GM23338 (cell line): ENCODE results near the gene UBE2V1. TPM values are rescaled to one million over a fixed set of nuclear protein-coding genes. Genes with fewer than 3 reads are reported as not detected.

Experiments used
- ATAC-seq: fragments of 200-7000 bp; cut with Tn5 transposase; 3 replicates; pipeline ENCODE4 v1.9.1; 2020
- DNase-seq: peaks from one replicate; pipeline ENCODE4 v3.0.0-alpha.2; 2015; ENCODE audit warnings: low spot score
- H2AFZ ChIP-seq: fragments of 200-600 bp; sonication (generic); 2 replicates; pipeline ENCODE4 v1.8.0; 2016; ENCODE audit warnings: antibody characterized with exemption, mild to moderate bottlenecking, moderate library complexity
- H3F3A ChIP-seq: fragments of 200-600 bp; sonication (generic); replicated peaks from 2 replicates; pipeline ENCODE4 v1.8.0; 2017; ENCODE audit warnings: antibody characterized with exemption, mixed run types, low read depth
- H3K27ac ChIP-seq: fragments of 200-600 bp; sonication (generic); 2 replicates; pipeline ENCODE4 v1.6.1; 2016; ENCODE audit warnings: low read depth
- H3K27me3 ChIP-seq: fragments of 200-600 bp; sonication (generic); 2 replicates; pipeline ENCODE4 v1.8.0; 2016; ENCODE audit warnings: mild to moderate bottlenecking, mixed run types, moderate library complexity; ENCODE audit not compliant: insufficient read depth
- H3K36me3 ChIP-seq: fragments of 200-600 bp; sonication (generic); 2 replicates; pipeline ENCODE4 v1.8.0; 2016; ENCODE audit warnings: mild to moderate bottlenecking; ENCODE audit not compliant: insufficient read depth
- H3K4me1 ChIP-seq: fragments of 200-600 bp; sonication (generic); 2 replicates; pipeline ENCODE4 v1.8.0; 2016; ENCODE audit warnings: mild to moderate bottlenecking, moderate library complexity; ENCODE audit not compliant: insufficient read depth
- H3K4me2 ChIP-seq: fragments of 200-600 bp; sonication (generic); 2 replicates; pipeline ENCODE4 v1.7.1; 2017; ENCODE audit warnings: mixed run types
- H3K4me3 ChIP-seq: fragments of 200-600 bp; sonication (generic); 2 replicates; pipeline ENCODE4 v1.6.1; 2016; ENCODE audit warnings: mixed run types
- H3K79me2 ChIP-seq: fragments of 200-600 bp; sonication (generic); replicated peaks from 2 replicates; pipeline ENCODE4 v1.8.0; 2017; ENCODE audit warnings: mild to moderate bottlenecking; ENCODE audit not compliant: insufficient read depth
- H3K9me2 ChIP-seq: fragments of 200-600 bp; sonication (generic); 2 replicates; pipeline ENCODE4 v1.8.0; 2017; ENCODE audit not compliant: insufficient read depth
- H4K20me1 ChIP-seq: fragments of 200-600 bp; sonication (generic); replicated peaks from 2 replicates; pipeline ENCODE4 v1.8.0; 2017; ENCODE audit warnings: mild to moderate bottlenecking; ENCODE audit not compliant: insufficient read depth
- H3K27ac Mint-ChIP-seq: 2 replicates; pipeline ENCODE4 v1.8.0; 2020; ENCODE audit warnings: inconsistent platforms, mild to moderate bottlenecking, moderate library complexity, mixed read lengths
- H3K27me3 Mint-ChIP-seq: 3 replicates; pipeline ENCODE4 v1.8.0; 2022; ENCODE audit warnings: low read depth, mild to moderate bottlenecking, moderate library complexity, mixed read lengths, inconsistent platforms; ENCODE audit not compliant: insufficient read depth, poor library complexity
- H3K36me3 Mint-ChIP-seq: 3 replicates; pipeline ENCODE4 v1.8.0; 2021; ENCODE audit warnings: low read depth, mild to moderate bottlenecking, inconsistent platforms, moderate library complexity, mixed read lengths
- H3K4me1 Mint-ChIP-seq: 3 replicates; pipeline ENCODE4 v1.8.0; 2020; ENCODE audit warnings: mild to moderate bottlenecking, inconsistent platforms, mixed read lengths
- H3K4me3 Mint-ChIP-seq: 3 replicates; pipeline ENCODE4 v1.8.0; 2021; ENCODE audit warnings: moderate library complexity, mild to moderate bottlenecking, inconsistent platforms, mixed read lengths
- H3K9me3 Mint-ChIP-seq: 3 replicates; pipeline ENCODE4 v1.8.0; 2020; ENCODE audit warnings: moderate library complexity, mild to moderate bottlenecking, inconsistent platforms, mixed read lengths
- CREB1 ChIP-seq: fragments of 250-450 bp; sonication (Bioruptor Pico); IDR thresholded peaks from 2 replicates; pipeline ENCODE4 v1.5.0; 2020; ENCODE audit warnings: low read depth, mild to moderate bottlenecking, moderate library complexity
- EZH2 ChIP-seq: fragments of 200-600 bp; sonication (generic); IDR thresholded peaks from one replicate; pipeline ENCODE4 v1.8.0; 2017; ENCODE audit warnings: antibody characterized with exemption, mild to moderate bottlenecking, low read depth; ENCODE audit not compliant: unreplicated experiment
- EZH2phosphoT487 ChIP-seq: fragments of 200-600 bp; sonication (generic); IDR thresholded peaks from one replicate; pipeline ENCODE4 v1.8.1; 2018; ENCODE audit warnings: antibody characterized with exemption; ENCODE audit not compliant: unreplicated experiment
- JUNB ChIP-seq: IDR thresholded peaks from one replicate; pipeline ENCODE4 v1.6.1; 2016; ENCODE audit warnings: antibody characterized with exemption; ENCODE audit not compliant: unreplicated experiment
- POLR2AphosphoS5 ChIP-seq: IDR thresholded peaks from 2 replicates; pipeline ENCODE4 v1.6.1; 2016; ENCODE audit warnings: antibody characterized with exemption, low read depth
- ZNF114 ChIP-seq: fragments of 250-450 bp; sonication (Bioruptor Pico); IDR thresholded peaks from 2 replicates; pipeline ENCODE4 v1.5.0; 2020; ENCODE audit warnings: mild to moderate bottlenecking, moderate library complexity
- ZNF331 ChIP-seq: fragments of 250-450 bp; sonication (Bioruptor Pico); IDR thresholded peaks from 2 replicates; pipeline ENCODE4 v1.5.0; 2020; ENCODE audit warnings: low read depth, mild to moderate bottlenecking, moderate library complexity
- polyA plus RNA-seq: library from polyadenylated mRNA; unstranded; fragments of >200 nt; fragmentation: Nextera tagmentation; extraction: Ambion mirVana; gene quantifications from 2 replicates; pipeline ENCODE4 v1.2.1, GENCODE V29; 2016
- total RNA-seq: library from RNA; depleted of rRNA; stranded (reverse); fragments of >200 nt; shearing (Covaris generic); gene quantifications from 2 replicates; pipeline ENCODE4 v1.2.3, GENCODE V29; 2014
- TF ChIP-seq, protein P1 (sequence below), 2 experiments: fragments of 200-600 bp in 1 of 2; sonication (generic) in 1 of 2; conservative IDR thresholded peaks; 2 replicates each; pipeline versions ENCODE4 v1.5.1 to v1.6.1; 2016 to 2017; ENCODE audit warnings: antibody characterized with exemption in 2 of 2, low read depth in 2 of 2, mild to moderate bottlenecking in 2 of 2, moderate library complexity in 1 of 2

Gene UBE2V1
- total and polyA plus RNA-seq, 2 experiments from 2014 or later = 105 to 302 TPM

DNA sequence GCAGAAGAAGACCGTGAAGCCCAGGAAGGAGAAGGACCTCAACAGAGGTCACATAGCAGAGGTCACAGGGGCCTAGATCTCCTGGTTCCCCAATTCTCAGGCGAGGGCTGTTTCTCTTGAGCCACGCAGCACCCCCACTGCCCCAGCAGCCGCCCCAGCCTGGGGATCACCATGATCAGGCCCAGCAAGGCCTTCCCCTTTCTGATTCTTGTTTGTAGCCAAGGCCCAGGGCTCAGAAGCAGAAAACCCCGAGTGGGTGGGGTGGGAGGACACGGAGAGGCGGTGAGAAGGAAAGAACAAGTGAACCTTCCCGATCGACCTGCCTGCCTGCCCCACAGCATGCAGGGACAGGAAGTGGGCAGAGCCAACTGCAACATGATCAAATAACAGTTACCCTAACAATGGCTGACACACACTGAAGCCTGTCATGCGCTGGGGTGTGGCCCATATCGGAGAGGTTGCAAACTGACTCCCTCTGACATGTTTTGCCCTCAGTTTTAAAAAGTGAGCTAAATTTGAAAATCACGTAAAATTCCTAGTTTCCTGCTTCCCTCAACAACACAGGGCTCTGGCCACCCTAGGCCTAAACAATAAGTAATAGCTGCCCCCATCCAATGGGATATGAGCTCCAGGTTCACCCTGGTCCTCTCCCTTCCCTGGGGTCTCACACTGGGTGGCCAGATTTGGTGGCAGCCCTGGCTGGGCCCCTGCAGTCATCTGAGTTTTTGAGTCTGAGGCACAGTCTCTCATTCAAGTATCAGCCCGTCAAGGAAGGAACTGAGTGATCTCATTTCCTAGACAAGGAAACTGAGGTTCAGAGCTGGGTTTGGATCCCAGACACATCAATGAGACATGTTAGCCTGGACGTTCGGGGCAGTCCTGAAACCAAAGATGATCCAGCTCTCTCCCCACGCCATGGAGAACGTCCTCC is 34.0 kb upstream of the UBE2V1 start:
- Mint-ChIP-seq H3K4me1 (peaks cover 60% of the 10 kb centered on the region), H3K36me3 (peaks cover 39% of the 10 kb centered on the region), H3K27ac (peak overlapping the region; percentile 86), H3K9me3 (no peaks in the 10 kb centered on the region), H3K4me3 (peak overlapping the region; percentile 14; the same call in 1 of the 3 replicates), H3K27me3 (peaks cover 13% of the 10 kb centered on the region)
- Histone ChIP-seq H3K27me3 (no peaks in the 10 kb centered on the region), H3K9me2 (no peaks in the 10 kb centered on the region), H3K27ac (peak overlapping the region; percentile 59; the same call in 1 of the 2 replicates), H3K4me2 (peak overlapping the region; percentile 35), H3K4me1 (peaks cover 44% of the 10 kb centered on the region), H3F3A (peaks cover 11% of the 10 kb centered on the region; the same call in 1 of the 2 replicates), H3K79me2 (peaks cover 56% of the 10 kb centered on the region), H2AFZ (no peak overlapping the region), H3K4me3 (0 out of 2 replicates have a peak overlapping the region, but pooled peaks have one; percentile 34), H3K36me3 (peaks cover 2% of the 10 kb centered on the region; the same call in 1 of the 2 replicates), H4K20me1 (peaks cover 28% of the 10 kb centered on the region)
- TF ChIP-seq CREB1 (CRISPR knock-in tag) = no peak
- TF ChIP-seq, protein P1, sequence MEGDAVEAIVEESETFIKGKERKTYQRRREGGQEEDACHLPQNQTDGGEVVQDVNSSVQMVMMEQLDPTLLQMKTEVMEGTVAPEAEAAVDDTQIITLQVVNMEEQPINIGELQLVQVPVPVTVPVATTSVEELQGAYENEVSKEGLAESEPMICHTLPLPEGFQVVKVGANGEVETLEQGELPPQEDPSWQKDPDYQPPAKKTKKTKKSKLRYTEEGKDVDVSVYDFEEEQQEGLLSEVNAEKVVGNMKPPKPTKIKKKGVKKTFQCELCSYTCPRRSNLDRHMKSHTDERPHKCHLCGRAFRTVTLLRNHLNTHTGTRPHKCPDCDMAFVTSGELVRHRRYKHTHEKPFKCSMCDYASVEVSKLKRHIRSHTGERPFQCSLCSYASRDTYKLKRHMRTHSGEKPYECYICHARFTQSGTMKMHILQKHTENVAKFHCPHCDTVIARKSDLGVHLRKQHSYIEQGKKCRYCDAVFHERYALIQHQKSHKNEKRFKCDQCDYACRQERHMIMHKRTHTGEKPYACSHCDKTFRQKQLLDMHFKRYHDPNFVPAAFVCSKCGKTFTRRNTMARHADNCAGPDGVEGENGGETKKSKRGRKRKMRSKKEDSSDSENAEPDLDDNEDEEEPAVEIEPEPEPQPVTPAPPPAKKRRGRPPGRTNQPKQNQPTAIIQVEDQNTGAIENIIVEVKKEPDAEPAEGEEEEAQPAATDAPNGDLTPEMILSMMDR (conservative IDR thresholded peaks at IDR 0.05; ENCODE audit: low read depth in 2 of 2) = no peak
- TF ChIP-seq EZH2 = no peak
- TF ChIP-seq ZNF114 (CRISPR knock-in tag) = no peak
- peak; percentile 32; the same call in 1 of the 2 replicates for TF ChIP-seq POLR2AphosphoS5
- TF ChIP-seq ZNF331 = no peak
- peak; percentile 62 for DNase-seq
- peak; percentile 57 for ATAC-seq

DNA sequence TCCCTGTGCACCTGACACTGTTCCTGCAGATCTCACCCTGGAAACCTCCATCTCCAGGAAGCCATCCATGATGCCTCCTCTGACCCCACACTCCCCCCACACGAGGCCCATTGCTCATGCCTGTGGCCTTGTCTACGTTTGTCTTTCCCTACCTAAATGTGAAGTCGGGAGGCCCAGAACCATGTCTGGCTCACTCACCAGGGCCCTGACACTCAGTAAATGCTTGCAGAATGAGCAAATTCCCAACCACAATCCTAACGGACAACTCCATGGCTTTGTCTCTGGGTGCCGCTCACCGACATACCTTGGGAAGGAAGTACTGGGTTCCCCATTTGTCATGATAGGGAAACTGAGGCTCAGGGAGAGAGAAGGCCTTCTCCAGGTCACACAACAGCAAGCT is 33.3 kb upstream of the UBE2V1 start:
- Mint-ChIP-seq H3K4me3 (no peak overlapping the region), H3K4me1 (peaks cover 59% of the 10 kb centered on the region), H3K9me3 (no peaks in the 10 kb centered on the region), H3K27me3 (peaks cover 13% of the 10 kb centered on the region), H3K27ac (peak overlapping the region; percentile 86), H3K36me3 (peaks cover 45% of the 10 kb centered on the region)
- H3K36me3 ChIP-seq = peaks cover 5% of the 10 kb centered on the region; the same call in 1 of the 2 replicates
- no peak for DNase-seq
- H3K4me1 ChIP-seq = peaks cover 37% of the 10 kb centered on the region
- no peak overlapping the region; the same call in 1 of the 2 replicates for H3K27ac ChIP-seq
- TF ChIP-seq CREB1 (CRISPR knock-in tag) (no peak), EZH2phosphoT487 (no peak), JUNB (no peak)
- peaks cover 53% of the 10 kb centered on the region for H3K79me2 ChIP-seq
- peaks cover 22% of the 10 kb centered on the region for H4K20me1 ChIP-seq
- ATAC-seq = no peak
- no peak overlapping the region for H2AFZ ChIP-seq
- peak overlapping the region; percentile 35; the same call in 1 of the 2 replicates for H3K4me2 ChIP-seq
- H3K4me3 ChIP-seq = no peak overlapping the region
- no peaks in the 10 kb centered on the region for H3K9me2 ChIP-seq
- no peaks in the 10 kb centered on the region for H3K27me3 ChIP-seq
- peaks cover 11% of the 10 kb centered on the region; the same call in 1 of the 2 replicates for H3F3A ChIP-seq
